IPS-NIHi7 (cell line): Measurements from ENCODE around the gene OR8G5.

ENCODE experiments used
- DNase-seq: peaks from one replicate; pipeline ENCODE4 v3.0.0; 2012; ENCODE audit warnings: mixed read lengths; ENCODE audit errors: extremely low spot score

Gene OR8G5

GRCh38 chr11:124285610-124286344 is 29.6 kb downstream of the OR8G5 start:
- no peak for DNase-seq

DNA sequence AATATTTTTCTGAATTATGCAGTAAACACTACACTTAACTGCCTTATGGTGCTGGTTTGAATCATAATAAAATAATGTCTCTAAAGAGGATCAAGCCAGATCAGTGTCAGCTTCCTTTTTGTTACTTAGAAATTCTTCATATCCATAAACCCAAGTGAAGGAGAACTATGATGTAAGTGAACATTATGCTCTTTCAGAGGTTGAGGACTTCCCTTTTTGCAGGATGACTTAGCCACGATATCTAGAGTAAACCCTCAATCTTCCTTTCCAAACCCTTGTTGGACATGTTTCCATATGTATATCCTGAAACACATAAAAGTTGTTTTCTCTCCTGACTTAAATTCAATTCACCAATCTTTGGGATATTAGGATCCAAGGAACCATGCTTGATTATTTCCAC is 38.5 kb downstream of the OR8G5 start:
- DNase-seq, result no peak

GRCh38 chr11:124296016-124296415 is 39.8 kb downstream of the OR8G5 start:
- DNase-seq, result no peak

DNA sequence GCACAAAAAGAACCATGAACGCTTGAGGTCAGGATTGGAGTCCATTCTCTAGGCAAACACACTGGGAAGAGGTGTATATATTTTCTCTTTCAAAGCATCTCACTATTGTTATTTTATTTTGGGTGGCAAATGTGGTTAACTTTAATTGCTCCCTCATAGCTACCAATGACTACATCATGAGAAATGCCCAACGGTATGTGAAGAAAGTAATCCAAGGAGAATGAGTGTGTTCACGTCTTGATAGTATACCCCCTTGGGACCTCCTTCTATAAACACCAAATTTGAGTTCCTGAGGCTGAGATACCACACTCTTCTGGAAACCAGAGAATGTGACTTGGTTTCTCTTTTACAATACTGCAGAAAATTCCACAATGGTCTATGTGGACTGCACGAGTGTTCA is 41.7 kb downstream of the OR8G5 start:
- DNase-seq, result no peak

GRCh38 chr11:124301548-124301947 is 45.4 kb downstream of the OR8G5 start:
- no peak for DNase-seq

- no peak for DNase-seq
Observed at GRCh38 chr11:124302347-124303125, 46.4 kb downstream of the OR8G5 start.

GRCh38 chr11:124307093-124307492 is 50.9 kb downstream of the OR8G5 start:
- DNase-seq, result no peak

- DNase-seq, result no peak
Observed at GRCh38 chr11:124310721-124311120, 54.5 kb downstream of the OR8G5 start.

GRCh38 chr11:124311269-124311668 is 55.1 kb downstream of the OR8G5 start:
- no peak for DNase-seq

- DNase-seq, result no peak
Observed at GRCh38 chr11:124311670-124312069, 55.5 kb downstream of the OR8G5 start.

GRCh38 chr11:124313131-124313530 is 57.0 kb downstream of the OR8G5 start:
- DNase-seq, result no peak

DNA sequence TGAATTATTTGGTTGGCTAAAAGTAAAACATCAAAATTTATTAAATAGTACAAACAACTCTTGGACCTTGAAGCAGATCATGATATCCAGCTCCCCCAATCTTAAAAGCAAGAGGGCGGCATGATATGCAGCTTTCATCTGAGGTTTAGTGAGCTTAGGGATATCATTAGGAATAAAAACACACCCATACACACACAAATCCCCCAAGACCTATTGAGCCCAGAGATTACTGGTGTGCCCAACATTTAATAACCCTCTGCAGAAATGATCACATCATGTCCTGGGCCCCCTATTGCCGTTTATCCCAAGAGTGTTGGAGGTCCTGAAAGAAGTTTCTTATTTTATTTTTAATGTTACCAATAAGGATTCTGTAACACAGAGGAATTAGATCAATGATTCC is 57.7 kb downstream of the OR8G5 start, which contains the start of gene OR8D1:
OR8D1 (minus strand) TSS at position 101 of the 400 bp plus-strand sequence. CDS start 3,183 bp downstream, outside the sequence.
- DNase-seq, result no peak

GRCh38 chr11:124315052-124315451 is 58.9 kb downstream of the OR8G5 start:
- no peak for DNase-seq
